WI38 (cell line): ENCODE results near the gene RNF38.
"Not testable (repeated sequence)": the region's sequence is repeated elsewhere in the genome, so short reads cannot be mapped to it uniquely, and the experiment has no call there.

Experiments used
- H3K4me3 ChIP-seq: 2 replicates; pipeline ENCODE4 v1.5.1; 2011; ENCODE audit warnings: low read depth, mild to moderate bottlenecking, control low read depth, low read length
- TF ChIP-seq, protein P1 (sequence below): IDR thresholded peaks from 2 replicates; pipeline ENCODE4 v1.5.1; 2012; ENCODE audit warnings: low read depth, mild to moderate bottlenecking, control low read depth, low read length

Gene RNF38

DNA sequence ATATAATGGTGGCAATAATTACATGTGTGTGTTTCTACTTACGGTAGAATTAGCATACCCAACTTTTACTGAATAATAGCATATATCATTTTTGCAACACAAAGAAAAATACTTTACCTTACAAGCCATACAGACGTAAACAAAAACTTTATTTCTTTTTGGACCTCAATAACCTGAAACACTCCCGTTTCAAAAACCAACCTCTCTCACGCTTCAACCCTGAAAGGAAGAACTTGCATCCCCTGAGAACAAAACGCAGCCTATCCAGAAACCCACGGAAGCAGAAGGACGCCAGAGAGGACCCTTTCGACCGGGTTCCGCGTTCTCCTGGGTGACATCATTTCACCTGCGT lies at the start of gene RNF38:
Gene RNF38, minus strand, starts transcription at position 290 of the 352 bp plus-strand sequence. Its CDS starts 161 bp downstream, at position 129.
- peak within 1 kb of the TSS; percentile 78 for H3K4me3 ChIP-seq
- TF ChIP-seq, protein P1, sequence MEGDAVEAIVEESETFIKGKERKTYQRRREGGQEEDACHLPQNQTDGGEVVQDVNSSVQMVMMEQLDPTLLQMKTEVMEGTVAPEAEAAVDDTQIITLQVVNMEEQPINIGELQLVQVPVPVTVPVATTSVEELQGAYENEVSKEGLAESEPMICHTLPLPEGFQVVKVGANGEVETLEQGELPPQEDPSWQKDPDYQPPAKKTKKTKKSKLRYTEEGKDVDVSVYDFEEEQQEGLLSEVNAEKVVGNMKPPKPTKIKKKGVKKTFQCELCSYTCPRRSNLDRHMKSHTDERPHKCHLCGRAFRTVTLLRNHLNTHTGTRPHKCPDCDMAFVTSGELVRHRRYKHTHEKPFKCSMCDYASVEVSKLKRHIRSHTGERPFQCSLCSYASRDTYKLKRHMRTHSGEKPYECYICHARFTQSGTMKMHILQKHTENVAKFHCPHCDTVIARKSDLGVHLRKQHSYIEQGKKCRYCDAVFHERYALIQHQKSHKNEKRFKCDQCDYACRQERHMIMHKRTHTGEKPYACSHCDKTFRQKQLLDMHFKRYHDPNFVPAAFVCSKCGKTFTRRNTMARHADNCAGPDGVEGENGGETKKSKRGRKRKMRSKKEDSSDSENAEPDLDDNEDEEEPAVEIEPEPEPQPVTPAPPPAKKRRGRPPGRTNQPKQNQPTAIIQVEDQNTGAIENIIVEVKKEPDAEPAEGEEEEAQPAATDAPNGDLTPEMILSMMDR: no peak

DNA sequence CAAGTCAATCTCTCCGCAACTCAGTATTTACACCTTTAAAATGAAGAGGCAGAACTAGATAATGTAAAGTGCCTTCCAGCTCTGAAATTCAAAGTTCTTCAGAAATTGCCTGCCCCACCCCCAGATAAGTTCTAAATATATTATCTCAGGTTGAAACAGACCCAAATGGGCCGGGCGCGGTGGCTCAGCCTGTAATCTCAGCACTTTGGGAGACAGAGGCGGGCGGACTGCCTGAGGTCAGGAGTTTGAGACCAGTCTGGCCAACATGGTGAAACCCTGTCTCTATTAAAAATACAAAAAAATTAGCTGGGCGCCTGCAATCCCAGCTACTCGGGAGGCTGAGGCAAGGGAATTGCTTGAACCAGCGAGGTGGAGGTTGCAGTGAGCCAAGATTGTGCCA lies 48.5 kb upstream of the RNF38 start:
- H3K4me3 ChIP-seq: not testable (repeated sequence)

DNA sequence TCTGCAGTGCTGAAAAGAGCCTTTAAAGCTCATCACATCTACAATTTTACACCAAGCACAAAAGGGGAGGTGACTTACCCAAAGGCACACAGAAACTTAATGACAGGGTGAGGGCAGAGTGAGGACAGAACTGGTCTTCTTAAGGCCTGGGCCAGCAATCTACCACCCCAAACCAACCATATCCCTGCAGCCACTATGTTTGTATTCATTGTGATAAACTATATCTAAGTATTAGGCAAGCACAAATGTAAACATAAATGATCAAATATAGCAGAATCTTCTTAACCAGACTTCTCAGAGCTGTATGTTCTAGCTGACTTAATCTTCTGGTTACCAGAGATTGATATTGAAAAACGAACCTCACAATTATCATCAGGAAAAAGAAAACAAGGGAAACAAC lies 47.9 kb upstream of the RNF38 start:
- TF ChIP-seq, protein P1: no peak
- no peak overlapping the region for H3K4me3 ChIP-seq

DNA sequence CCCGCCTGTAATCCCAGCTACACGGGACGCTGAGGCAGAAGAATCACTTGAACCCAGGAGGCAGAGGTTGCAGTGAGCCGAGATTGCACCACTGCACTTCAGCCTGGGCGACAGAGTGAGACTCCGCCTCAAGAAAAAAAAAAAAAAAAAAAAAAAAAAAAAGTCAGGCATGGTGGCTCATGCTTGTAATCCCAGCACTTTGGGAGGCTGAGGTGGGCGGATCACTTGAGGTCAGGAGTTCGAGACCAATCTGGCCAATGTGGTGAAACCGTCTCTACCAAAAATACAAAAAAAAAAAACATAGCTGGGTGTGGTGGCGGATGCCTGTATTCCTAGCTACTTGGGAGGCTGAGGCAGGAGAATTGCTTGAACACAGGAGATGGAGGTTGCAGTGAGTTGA lies 46.6 kb upstream of the RNF38 start:
- H3K4me3 ChIP-seq: not testable (repeated sequence)

DNA sequence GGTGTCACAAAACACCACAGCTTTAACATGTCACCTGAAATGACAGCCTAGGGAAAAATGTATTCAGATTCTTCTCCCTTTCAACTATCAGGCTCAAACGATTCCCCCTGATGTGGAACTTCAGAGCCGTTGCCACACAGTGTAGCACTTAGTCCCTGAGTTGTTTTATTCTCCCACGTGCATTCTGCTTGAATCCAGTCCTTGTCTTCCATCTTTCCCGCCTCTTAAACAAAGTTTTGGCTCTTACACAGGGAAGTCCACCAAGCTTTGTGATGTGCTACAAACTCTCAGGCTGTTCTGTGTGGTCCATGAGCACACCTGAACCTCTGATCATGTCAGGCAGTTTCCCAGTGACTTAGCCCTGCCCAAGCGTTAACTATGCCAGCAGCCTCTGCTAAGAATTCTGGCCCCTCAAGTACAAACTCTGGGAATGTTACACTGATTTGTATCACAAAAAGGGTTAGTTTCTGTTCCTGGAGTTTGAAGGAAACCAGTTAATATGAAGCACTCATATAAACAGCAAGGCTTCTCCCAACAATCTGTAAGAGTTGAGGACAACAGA lies 45.8 kb upstream of the RNF38 start:
- TF ChIP-seq, protein P1: no peak
- no peak overlapping the region for H3K4me3 ChIP-seq

DNA sequence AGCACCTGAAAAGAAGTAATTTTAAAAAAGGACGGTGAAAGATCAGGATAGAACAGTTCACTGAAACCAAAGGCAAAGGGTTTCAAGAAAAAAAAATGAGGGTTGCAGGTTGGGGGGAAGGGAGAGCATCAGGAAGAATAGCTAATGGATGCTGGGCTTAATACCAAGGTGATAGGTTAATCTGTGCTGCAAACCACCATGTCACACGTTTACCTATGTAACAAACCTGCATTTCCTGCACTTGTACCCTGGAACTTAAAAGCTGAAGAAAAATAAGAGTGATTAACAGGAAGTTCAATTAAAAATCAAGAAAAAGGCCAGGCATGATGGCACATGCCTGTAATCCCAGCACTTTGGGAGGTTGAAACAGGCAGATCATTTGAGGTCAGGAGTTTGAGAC lies 44.1 kb upstream of the RNF38 start:
- H3K4me3 ChIP-seq: no peak overlapping the region
- TF ChIP-seq, protein P1: no peak

DNA sequence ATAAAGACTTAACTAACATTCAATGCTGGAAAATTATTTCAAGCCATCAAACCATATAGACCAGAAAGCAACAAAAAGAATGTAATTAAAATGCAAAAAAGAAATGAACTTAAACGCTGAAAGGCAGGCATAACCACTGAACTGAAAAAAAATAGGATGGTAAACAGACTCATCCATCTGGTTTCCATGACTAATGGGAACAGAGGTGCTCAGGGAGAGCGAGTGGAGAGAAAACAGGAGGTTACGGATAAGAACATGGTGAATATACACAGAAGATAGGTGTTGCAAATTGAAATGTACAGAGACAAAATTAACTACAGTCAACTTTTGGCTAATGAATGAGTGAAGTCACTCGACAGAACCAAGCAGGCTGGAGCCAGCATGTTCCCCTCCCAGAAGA lies 43.5 kb upstream of the RNF38 start:
- H3K4me3 ChIP-seq: no peak overlapping the region

DNA sequence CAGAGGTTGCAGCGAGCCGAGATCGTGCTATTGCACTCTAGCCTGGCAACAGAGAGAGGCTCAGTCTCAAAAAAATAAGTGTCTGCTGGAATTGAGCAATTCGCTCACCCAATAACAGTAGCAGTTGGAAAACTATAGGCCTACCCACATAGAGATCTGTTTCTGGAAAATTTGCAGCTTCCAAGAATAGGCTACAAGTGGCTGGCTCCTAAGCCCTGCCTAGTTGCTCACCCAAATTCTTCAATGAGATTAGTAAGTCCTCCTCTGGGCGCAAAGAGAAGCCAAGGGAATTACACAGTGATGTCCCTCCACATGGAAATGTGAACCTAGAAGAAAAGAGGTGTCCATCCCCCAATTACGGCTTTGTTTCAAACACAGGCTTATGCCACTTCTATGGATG lies 42.6 kb upstream of the RNF38 start:
- TF ChIP-seq, protein P1: no peak
- no peak overlapping the region for H3K4me3 ChIP-seq

More for the DNA sequence above, 43.5 kb upstream of the RNF38 start:
- TF ChIP-seq, protein P1: no peak

DNA sequence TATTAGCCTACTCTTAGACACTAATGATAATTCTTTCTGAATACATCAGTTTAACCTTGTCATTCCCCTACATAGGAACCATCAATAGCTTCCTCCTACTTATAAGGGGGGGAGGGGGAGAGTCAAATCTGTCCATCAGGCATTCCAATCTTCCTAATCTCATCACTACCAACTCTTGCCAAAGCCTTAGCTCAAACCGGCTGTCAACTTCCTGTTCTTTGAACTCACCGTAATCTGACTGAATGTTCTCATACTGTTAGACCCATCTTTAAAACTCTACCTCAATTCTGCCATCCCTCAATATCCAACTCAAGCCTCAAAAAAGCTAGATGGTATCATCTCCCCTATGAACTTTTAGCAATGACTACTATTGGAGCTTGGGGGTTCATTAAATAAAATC lies 41.9 kb upstream of the RNF38 start:
- H3K4me3 ChIP-seq: no peak overlapping the region
- TF ChIP-seq, protein P1: no peak
